PC-3 (cell line): ENCODE data around the gene DNPEP. TPM values are rescaled to one million over a fixed set of nuclear protein-coding genes. Genes with fewer than 3 reads are reported as not detected.

Experiments
- ATAC-seq: fragments of 200-7000 bp; cut with Tn5 transposase; 2 replicates; pipeline ENCODE4 v1.9.1; 2020; ENCODE audit warnings: mild to moderate bottlenecking, moderate library complexity
- BruUV-seq: library from RNA; stranded (reverse); fragments of 400-500 nt; replicated peaks from 2 replicates; lab custom pipeline; 2021; lab: Mats Ljungman, UMichigan
- CTCF ChIA-PET: fragments of 300-600 bp; sonication (Branson Sonifier 250); formaldehyde crosslinking; loops from one replicate; lab custom pipeline; 2022; ENCODE audit warnings: antibody characterized with exemption; lab: Charles Lee
- POLR2A ChIA-PET: fragments of 300-600 bp; sonication (Branson Sonifier 250); formaldehyde crosslinking; loops from one replicate; lab custom pipeline; 2022; ENCODE audit warnings: antibody characterized with exemption; ENCODE audit not compliant: unreplicated experiment; lab: Charles Lee
- DNase-seq: peaks from one replicate; pipeline ENCODE4 v3.0.0-alpha.2; 2015
- H2AFZ ChIP-seq: fragments of 300-600 bp; sonication (generic); 2 replicates; pipeline ENCODE4 v1.6.0; 2016; ENCODE audit warnings: antibody characterized with exemption, low read length
- H3F3A ChIP-seq: fragments of 300-600 bp; sonication (generic); one replicate; pipeline ENCODE4 v1.6.0; 2017; ENCODE audit warnings: antibody characterized with exemption, low read length, control low read depth, mild to moderate bottlenecking; ENCODE audit not compliant: unreplicated experiment
- H3K27ac ChIP-seq: fragments of 300-600 bp; sonication (generic); 2 replicates; pipeline ENCODE4 v1.5.1; 2016; ENCODE audit warnings: mild to moderate bottlenecking, low read length
- H3K27me3 ChIP-seq: fragments of 300-600 bp; sonication (generic); 2 replicates; pipeline ENCODE4 v1.6.1; 2016; ENCODE audit warnings: low read length, mixed read lengths
- H3K36me3 ChIP-seq: fragments of 300-600 bp; sonication (generic); 2 replicates; pipeline ENCODE4 v1.6.1; 2016; ENCODE audit warnings: low read depth, mixed run types, low read length, mixed read lengths
- H3K4me1 ChIP-seq: fragments of 300-600 bp; sonication (generic); 2 replicates; pipeline ENCODE4 v1.5.1; 2016; ENCODE audit warnings: low read length; ENCODE audit not compliant: insufficient read depth
- H3K4me2 ChIP-seq: fragments of 300-600 bp; sonication (generic); 2 replicates; pipeline ENCODE4 v1.6.0; 2016; ENCODE audit warnings: low read length
- H3K4me3 ChIP-seq: fragments of 300-600 bp; sonication (generic); 2 replicates; pipeline ENCODE4 v1.5.1; 2016; ENCODE audit warnings: mild to moderate bottlenecking, low read length, mixed read lengths
- H3K79me2 ChIP-seq: fragments of 300-600 bp; sonication (generic); 2 replicates; pipeline ENCODE4 v1.6.1; 2017; ENCODE audit warnings: low read length, mixed read lengths
- H3K9ac ChIP-seq: fragments of 300-600 bp; sonication (generic); 2 replicates; pipeline ENCODE4 v1.6.0; 2016; ENCODE audit warnings: mild to moderate bottlenecking, low read length
- H3K9me2 ChIP-seq: fragments of 300-600 bp; sonication (generic); replicated peaks from 2 replicates; pipeline ENCODE4 v1.6.1; 2016; ENCODE audit warnings: mixed run types, low read length, mixed read lengths
- H3K9me3 ChIP-seq: fragments of 300-600 bp; sonication (generic); 2 replicates; pipeline ENCODE4 v1.6.1; 2016; ENCODE audit warnings: low read length, mixed read lengths
- H4K20me1 ChIP-seq: fragments of 300-600 bp; sonication (generic); 2 replicates; pipeline ENCODE4 v1.6.1; 2016; ENCODE audit warnings: low read length, mixed read lengths
- EZH2 ChIP-seq: fragments of 300-600 bp; sonication (generic); IDR thresholded peaks from one replicate; pipeline ENCODE4 v1.6.1; 2017; ENCODE audit warnings: antibody characterized with exemption, mild to moderate bottlenecking, low read length; ENCODE audit not compliant: unreplicated experiment
- EZH2phosphoT487 ChIP-seq: fragments of 300-600 bp; sonication (generic); IDR thresholded peaks from 2 replicates; pipeline ENCODE4 v1.6.1; 2018; ENCODE audit warnings: mild to moderate bottlenecking, antibody characterized with exemption, low read length, borderline replicate concordance
- intact Hi-C: fragments of 100-400 bp; cut with micrococcal nuclease; formaldehyde crosslinking; loops from 2 replicates; pipeline ENCODE4 v1.9.0; 2023
- total RNA-seq: library from RNA; depleted of rRNA; stranded (reverse); fragments of >200 nt; gene quantifications from 2 replicates; pipeline ENCODE4 v1.2.3, GENCODE V29; 2014
- TF ChIP-seq, protein P1 (sequence below): fragments of 300-600 bp; sonication (generic); conservative IDR thresholded peaks from 2 replicates; pipeline ENCODE4 v1.5.1; 2017; ENCODE audit warnings: antibody characterized with exemption, low read depth, mild to moderate bottlenecking, low read length

The DNPEP gene
- total RNA-seq, 1 experiment from 2014 or later = 114 TPM

DNA sequence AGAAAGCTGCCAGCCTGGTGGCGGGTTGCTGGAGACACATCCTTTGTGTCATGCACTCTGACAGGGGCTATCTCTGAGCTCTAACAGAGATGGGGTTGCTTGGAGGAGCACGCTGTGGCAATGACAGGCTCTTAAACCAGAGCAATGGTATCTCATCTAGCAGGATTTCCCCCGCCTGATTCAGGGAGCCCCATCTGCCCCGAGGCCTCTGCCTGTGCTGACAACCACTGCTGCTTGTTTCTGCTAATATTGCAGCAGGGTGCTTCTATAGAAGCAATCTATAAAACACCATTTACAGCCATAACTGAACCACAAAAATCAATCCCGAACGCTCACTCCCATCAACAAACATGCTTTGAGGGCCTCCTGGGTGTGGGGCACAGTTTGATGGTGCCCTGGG, 12.8 kb upstream of the DNPEP start:
- ChIA-PET CTCF (interaction anchor here (0.7 kb wide), 1 partner anchor 13 kb away, joined by 3 read pairs; the partner anchor contains the start of gene DNPEP), POLR2A (no interaction called here)
- H4K20me1 ChIP-seq = no peaks in the 10 kb centered on the region
- no peaks in the 10 kb centered on the region for H3K79me2 ChIP-seq
- H3K36me3 ChIP-seq = no peaks in the 10 kb centered on the region
- H3K4me2 ChIP-seq = no peak overlapping the region
- no peak overlapping the region for H3K4me3 ChIP-seq
- H3K27ac ChIP-seq = no peak overlapping the region
- no peaks in the 10 kb centered on the region for H3K9me2 ChIP-seq
- H3K9me3 ChIP-seq = no peaks in the 10 kb centered on the region
- ATAC-seq (no peak), DNase-seq (no peak)
- intact Hi-C loops = no loop called here
- no peak overlapping the region for H2AFZ ChIP-seq
- TF ChIP-seq EZH2 (no peak), EZH2phosphoT487 (no peak)
- TF ChIP-seq, protein P1, sequence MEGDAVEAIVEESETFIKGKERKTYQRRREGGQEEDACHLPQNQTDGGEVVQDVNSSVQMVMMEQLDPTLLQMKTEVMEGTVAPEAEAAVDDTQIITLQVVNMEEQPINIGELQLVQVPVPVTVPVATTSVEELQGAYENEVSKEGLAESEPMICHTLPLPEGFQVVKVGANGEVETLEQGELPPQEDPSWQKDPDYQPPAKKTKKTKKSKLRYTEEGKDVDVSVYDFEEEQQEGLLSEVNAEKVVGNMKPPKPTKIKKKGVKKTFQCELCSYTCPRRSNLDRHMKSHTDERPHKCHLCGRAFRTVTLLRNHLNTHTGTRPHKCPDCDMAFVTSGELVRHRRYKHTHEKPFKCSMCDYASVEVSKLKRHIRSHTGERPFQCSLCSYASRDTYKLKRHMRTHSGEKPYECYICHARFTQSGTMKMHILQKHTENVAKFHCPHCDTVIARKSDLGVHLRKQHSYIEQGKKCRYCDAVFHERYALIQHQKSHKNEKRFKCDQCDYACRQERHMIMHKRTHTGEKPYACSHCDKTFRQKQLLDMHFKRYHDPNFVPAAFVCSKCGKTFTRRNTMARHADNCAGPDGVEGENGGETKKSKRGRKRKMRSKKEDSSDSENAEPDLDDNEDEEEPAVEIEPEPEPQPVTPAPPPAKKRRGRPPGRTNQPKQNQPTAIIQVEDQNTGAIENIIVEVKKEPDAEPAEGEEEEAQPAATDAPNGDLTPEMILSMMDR = no peak
- no peak overlapping the region for H3K9ac ChIP-seq
- peaks cover 7% of the 10 kb centered on the region for H3F3A ChIP-seq
- peaks cover 42% of the 10 kb centered on the region for H3K4me1 ChIP-seq
- no peaks in the 10 kb centered on the region for H3K27me3 ChIP-seq
- BruUV-seq = no TSS peak

DNA sequence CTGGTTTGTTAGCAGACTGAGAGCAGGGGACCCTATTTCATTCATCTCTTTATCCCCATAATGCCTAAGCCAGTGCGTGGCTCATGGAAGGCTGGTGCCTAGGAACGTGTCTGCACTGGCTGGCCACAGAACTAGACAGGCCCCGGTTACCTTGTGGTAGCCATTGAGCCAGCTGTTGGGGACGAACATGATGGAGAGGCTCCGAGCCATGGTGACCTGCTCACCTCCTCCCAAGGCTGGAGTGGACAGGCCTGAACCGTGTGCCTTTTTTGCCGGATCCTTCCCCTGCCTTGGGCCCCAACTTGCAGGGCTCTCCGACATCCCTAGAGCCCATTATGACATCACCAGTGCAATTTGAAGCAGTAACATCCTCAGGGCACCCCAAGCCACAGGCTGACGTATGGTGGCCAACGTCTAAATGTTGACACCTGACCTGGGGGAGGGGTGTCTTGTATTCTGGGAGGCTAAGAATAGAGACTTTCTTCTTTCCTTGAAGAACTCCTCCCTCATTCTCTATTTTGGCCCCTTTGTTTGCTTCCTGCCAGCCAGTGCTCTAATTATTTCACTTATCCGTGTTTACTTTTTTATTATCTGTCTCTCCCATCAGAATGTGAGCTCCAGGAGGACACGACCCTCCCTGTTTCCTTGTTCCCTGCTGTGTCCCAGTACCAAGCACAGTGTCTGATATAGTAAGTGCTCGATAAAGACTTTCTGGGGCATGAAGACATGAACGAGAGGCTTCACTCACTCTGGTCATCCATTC, 12.2 kb upstream of the DNPEP start:
- ChIA-PET CTCF (interaction anchor here (0.7 to 1.4 kb wide), 3 partner anchors 12 to 130 kb away, joined by 3 to 13 read pairs (median 6); partner anchors contain the start of gene DNPEP), POLR2A (no interaction called here)
- H3K9me2 ChIP-seq = no peaks in the 10 kb centered on the region
- no peaks in the 10 kb centered on the region for H3K79me2 ChIP-seq
- H3K36me3 ChIP-seq = no peaks in the 10 kb centered on the region
- H3K27me3 ChIP-seq = no peaks in the 10 kb centered on the region
- H3K4me3 ChIP-seq = peak overlapping the region; percentile 37; the same call in 1 of the 2 replicates
- H3K4me2 ChIP-seq = peak overlapping the region; percentile 83
- H3K27ac ChIP-seq = peak overlapping the region; percentile 85
- H3F3A ChIP-seq = peaks cover 7% of the 10 kb centered on the region
- intact Hi-C loops = no loop called here
- TF ChIP-seq EZH2 (no peak), EZH2phosphoT487 (no peak)
- TF ChIP-seq, protein P1 = no peak
- peaks cover 42% of the 10 kb centered on the region for H3K4me1 ChIP-seq
- no TSS peak for BruUV-seq
- no peaks in the 10 kb centered on the region for H4K20me1 ChIP-seq
- H3K9ac ChIP-seq = peak overlapping the region; percentile 31; the same call in 1 of the 2 replicates
- H3K9me3 ChIP-seq = no peaks in the 10 kb centered on the region
- H2AFZ ChIP-seq = no peak overlapping the region
- no peak for DNase-seq
- ATAC-seq = no peak
